ENCODE data around the gene FTCD.

Gene FTCD

GRCh38 chr21:46168659-46169386, 13.4 kb upstream of the FTCD start:
- no peak for DNase-seq

DNA sequence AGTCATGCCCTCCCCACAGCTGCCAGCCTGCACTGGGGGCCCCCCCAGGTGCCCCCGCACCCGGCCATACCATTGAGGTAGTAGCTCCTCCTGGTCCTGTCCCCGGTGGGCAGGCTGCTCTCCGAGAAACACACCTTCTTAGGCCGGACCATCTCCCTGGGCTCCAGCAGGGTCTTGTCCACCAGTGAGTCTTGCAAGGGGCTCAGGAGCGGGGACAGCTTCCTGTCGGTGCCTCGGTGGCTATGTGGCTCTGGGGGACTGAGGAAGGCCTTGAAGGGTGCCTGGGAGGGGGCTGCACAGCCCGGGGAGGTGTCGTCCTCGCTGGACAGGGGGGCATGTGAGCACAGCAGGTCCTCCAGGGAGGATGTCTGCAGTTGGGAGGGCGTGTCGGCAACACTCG, 12.9 kb upstream of the FTCD start:
- no peak for DNase-seq

DNA sequence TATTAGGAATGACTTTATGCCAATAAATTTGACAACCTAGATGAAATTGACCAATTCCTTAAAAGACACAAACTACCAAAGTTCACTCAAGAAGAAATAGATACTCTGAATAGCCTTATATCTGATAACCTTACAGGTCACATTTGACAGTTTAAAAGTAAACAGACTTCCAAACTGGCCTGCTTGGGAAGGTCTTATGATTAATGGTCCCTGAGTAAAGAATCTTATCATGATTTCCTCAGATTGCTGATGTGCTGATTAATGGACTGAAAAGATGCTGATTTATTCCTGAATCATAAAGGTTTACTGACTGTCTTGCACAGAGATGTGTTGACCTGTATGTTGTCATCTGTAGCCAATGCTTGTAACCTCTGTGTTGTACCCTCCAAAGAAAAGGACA, 9.7 kb upstream of the FTCD start:
- DNase-seq, result no peak

DNA sequence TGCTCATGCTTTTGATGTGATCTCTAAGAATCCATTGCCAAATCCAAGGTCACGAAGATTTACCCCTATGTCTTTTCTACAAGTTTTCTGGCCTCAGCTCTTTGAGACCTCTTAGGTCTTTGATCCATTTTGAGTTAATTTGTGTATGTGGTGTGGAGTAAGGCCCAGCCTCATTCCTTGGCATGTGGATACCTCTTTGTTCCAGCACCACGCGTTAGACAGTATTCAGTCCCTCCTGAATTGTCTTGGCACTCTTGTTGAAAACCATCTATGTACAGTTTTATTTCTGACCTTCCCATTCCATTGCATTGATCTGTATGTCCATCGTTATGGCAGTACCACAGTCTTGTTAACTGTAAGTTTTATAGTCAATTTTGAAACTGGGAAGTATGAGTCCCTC, 8.0 kb upstream of the FTCD start:
- no peak for DNase-seq

- no peak for DNase-seq
These were observed 6.5 kb upstream of the FTCD start for GRCh38 chr21:46161633-46162592.

- DNase-seq, result peak; percentile 16
These were observed 5.7 kb upstream of the FTCD start for GRCh38 chr21:46160907-46161632.

DNA sequence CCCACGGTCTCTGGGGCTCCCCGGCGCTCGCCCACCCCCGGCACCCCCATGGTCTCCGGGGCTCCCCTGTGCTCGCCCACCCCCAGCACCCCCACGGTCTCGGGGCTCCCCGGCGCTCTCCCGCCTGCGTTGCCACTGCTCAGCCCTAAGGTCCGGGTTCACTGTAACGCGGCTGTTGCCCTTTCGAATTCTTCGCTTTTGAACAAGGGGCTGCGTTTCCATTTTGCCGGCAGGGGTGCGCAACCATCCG, 5.2 kb upstream of the FTCD start:
- no peak for DNase-seq

DNA sequence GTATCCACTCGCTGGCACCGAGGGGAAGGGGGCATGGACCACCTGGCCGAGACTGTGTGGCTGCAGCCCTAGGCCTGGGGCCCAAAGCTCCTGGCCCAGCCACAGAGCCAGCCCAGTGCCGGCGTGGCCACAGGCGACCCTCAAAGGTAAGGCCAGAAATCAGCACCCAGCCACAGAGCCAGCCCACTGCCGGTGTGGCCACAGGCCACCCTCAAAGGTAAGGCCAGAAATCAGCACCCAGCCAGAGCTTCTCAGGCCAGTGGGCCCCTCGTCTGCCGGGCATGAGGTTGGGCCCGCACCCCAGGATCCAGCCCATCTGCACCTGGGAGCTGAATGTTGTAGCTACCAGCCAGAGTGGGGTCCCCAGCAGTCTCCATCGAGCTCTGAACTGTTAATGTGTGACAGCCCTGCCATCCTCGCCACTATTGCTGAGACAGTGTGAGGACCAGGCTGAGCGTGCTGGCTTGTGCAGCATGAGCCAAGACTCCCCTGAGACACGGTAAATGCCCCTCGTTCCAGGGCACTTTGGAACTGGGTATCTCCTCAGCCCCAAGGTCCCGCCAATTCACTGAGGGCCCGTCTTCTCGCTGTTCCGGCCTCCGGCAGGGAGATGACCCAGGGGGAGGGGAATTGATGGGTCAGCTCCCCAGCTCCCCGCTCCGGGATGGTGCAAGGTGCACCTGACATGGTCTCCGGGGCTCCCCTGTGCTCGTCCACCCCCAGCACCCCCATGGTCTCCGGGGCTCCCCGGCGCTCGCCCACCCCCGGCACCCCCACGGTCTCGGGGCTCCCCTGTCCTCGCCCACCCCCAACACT, 4.7 kb upstream of the FTCD start:
- DNase-seq, result no peak

- DNase-seq, result no peak
These were observed 4.0 kb upstream of the FTCD start for GRCh38 chr21:46159390-46159789.

GRCh38 chr21:46158666-46159300, 3.4 kb upstream of the FTCD start:
- DNase-seq, result no peak

DNA sequence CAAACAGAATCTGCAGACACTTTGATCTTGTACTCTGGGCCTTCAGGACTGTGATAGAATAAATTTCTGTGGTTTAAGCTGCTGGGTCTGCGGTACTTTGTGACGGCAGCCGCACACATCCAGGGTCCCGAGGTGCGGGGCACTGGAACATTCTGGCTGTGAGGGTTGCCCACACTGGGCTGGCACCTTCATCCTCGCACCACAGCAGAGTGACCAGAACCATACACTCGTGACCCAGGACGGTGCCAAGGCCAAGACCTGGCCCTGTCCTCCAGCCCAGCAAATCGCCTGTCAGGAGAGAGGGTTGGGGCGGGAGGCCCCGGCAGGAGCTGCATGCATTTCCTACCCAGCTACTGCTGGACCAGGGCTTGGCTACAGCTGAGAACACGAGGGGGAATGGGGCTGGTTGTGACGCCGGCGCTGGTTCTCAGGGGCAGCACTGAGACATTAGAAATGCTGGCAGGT, 2.6 kb upstream of the FTCD start:
- no peak for DNase-seq

GRCh38 chr21:46157396-46157986, 2.1 kb upstream of the FTCD start:
- no peak for DNase-seq

DNA sequence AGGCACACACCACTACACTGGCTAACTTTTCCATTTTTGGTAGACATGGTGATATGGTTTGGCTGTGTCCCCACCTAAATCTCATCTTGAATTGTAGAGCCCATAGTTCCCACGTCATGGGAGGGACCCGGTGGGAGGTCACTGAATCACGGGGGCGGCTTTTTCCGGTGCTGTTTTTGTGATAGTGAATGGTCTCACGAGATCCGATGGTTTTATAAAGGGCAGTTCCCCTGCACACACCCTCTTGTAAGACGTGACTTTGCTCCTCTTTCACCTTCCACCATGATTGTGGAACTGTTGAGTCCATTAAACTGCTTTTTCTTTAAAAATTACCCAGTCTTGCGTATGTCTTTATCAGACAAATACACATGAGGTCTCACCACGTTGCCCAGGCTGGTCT, 1.3 kb upstream of the FTCD start:
- DNase-seq, result no peak

GRCh38 chr21:46156378-46156645, 933 bp upstream of the FTCD start:
- DNase-seq, result no peak

DNA sequence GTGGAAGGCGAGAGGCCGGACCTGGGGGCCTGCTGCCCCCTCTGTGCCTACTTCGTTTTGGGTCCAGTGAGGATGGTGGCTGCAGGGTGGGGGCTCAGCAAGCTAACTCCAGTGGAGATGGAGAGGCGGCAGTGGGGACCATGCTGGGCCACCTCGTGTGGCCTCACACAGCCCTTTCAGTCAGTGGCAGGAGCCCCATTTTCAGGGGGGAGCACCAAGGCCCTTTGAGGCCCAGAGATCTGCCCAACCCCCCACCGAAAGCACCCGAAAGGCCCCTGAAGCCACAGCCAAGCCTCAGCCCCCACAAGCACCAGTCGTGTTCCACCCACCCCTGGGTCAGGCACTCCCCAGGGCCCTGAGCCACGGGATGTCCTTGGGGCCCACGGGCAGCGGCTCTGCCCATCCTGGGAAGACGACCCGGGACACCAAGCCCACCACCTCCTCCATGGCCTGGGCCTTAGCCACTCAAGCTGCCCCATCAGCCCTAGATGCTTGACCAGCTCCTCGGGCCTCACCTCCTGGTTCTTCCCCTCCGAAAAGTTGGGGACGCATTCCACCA, 345 bp downstream of the FTCD start:
- DNase-seq, result peak; percentile 11

DNA sequence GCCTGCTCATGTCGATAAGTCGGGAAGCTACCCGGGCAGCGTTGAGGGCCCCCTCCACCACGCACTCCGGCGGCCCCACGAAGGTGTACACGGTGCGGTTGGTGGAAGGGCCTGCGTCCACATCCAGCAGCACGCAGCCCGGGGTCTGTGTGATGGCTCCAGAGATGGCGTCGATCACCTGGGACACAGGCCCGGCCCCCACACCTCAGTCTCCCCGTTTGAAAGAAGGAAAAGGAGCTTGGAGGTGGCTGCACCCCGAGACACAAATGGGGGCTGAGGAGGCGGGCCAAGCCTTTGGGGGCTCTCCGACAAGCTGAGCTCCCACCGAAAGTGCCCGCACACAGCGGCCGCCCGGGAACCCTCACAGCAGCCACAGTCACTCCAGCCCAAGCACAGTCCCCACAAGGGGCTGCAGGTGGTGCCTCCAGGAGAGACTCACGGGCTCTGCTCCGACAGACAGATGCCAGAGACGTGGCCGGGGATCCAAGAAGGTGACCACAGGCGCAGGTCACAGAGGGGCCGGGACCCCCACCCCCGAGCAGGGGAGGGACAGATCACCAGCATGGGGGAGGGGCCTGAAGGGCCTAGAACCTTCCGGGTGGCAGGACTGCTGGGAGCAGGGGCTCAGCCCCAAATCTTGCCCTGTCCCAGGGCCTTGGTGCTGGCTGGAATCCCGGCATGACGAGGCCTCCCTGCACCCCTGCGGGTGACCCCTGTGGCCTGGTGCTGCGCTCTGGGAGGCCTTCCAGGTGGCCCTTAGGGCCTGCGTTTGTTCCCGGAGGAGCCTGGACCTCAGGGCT, 1.0 kb downstream of the FTCD start:
- peak; percentile 11 for DNase-seq

DNA sequence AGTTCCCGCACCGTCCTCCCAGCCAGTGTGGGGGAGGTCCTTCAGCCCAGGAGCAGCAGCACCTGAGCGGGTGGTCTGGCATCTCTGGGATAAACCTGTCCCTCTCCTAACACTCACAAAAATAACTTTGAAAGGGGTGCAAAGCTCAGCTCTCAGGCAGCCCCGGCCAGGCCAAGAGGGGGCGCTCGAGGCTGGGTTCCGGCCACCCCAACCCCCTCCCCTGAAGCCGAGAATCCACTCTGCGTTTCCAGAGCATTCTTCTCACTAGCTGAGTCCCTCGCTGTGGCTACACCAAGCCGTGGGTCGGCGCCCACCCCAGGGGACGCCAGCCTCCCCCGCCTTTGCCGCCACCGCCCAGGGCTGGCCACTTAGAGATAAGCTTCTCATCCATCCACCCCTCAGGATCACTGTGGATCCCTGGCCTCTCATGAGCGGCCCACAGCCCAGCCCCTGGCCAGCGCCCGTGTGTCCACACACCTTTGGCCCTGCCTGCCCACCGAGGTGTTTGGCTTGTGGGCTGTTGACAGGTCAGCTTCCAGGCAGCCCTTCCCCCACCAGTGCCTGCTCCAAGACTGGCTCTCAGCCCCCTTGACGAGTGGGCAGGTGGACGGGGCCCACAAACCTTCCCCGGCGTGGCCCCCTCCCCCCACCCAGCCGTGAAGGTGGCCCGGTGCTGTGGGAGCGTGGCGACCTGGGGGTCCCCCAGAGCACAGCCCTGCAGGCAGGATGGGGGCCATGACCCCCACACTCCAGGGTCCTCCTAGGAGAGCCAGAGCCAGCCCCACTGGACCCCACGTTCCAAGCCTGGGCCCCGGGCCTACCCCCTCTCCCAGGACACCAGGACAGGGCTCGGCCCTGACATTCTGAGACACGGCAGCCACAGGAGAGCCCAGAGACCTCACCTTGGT, 1.9 kb downstream of the FTCD start:
- peak; percentile 12 for DNase-seq

- no peak for DNase-seq
These were observed 2.5 kb downstream of the FTCD start for GRCh38 chr21:46152927-46153246.

GRCh38 chr21:46151989-46152926, 3.1 kb downstream of the FTCD start:
- DNase-seq, result no peak
